NCI-H146 (cell line): Measurements from ENCODE around the gene ASB4.

ENCODE experiments used
- DNase-seq: peaks from one replicate; lab custom pipeline; 2025; lab: John Stamatoyannopoulos, UW

The ASB4 gene

GRCh38 chr7:95526128-95526738 is 40.5 kb downstream of the ASB4 start:
- no peak for DNase-seq

DNA sequence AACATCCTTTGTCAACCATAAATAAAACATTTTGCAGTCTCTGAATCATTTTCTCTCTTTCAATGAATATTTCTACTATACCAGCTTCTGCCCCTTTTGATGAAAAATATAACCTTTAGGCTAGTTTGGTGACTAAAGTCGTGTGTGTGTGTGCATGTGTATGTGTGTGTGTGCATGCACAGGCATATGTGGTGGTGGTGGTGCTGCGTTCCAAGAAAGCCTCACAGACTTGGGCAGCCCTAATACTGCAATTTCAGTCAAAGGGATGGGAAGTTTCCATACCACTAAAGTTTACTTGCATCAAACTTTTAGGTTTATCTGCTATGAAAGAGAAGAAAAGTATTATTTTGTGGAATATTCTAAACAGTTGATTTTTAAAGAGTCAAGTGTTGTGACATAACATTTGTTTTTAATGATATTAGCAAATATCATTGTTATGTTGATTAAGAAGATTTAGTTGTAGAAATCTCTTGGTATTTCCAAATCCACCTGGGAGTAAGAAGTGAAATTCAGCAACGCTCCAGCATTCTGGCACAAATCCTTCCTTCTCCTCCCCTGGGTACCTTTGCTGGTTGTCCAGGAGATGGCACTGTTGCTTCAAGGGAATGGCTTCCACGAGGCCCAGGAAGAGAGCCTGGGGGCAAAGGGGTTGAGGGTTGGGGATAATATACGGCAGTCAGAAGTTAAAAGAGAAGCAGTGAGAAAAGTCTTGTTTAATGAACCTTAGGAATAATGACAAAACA is 41.5 kb downstream of the ASB4 start:
- peak; percentile 73 for DNase-seq

DNA sequence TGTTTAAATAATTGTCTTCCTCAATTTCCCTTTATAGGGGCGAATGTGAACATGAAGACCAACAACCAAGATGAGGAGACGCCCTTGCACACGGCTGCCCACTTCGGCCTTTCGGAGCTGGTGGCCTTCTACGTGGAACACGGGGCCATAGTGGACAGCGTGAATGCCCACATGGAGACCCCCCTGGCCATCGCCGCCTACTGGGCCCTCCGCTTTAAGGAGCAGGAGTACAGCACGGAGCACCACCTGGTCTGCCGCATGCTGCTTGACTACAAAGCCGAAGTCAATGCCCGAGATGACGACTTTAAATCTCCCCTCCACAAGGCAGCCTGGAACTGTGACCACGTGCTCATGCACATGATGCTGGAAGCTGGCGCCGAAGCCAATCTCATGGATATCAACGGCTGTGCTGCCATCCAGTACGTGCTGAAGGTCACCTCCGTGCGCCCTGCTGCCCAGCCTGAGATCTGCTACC is 42.1 kb downstream of the ASB4 start:
- no peak for DNase-seq

DNA sequence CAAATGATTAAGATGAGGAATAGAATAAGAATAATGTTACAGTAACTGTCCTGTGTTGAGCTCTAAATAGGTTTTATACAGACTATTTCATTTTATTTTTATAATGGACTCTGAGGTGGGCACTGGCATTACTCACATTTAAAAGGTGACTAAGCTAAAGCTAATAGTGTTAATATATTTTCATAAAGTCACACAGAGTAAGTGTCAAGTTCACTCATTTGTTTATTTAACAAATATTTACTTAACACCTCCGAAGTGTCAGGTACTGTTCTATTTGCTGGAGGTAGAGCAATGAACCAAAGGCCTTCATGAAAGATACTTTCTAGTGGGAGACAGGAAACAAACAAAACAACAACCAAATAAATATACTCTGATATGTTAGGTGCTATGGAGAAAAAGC is 44.0 kb downstream of the ASB4 start:
- peak; percentile 16 for DNase-seq

- no peak for DNase-seq
Measured at GRCh38 chr7:95530881-95531280, 45.1 kb downstream of the ASB4 start.

DNA sequence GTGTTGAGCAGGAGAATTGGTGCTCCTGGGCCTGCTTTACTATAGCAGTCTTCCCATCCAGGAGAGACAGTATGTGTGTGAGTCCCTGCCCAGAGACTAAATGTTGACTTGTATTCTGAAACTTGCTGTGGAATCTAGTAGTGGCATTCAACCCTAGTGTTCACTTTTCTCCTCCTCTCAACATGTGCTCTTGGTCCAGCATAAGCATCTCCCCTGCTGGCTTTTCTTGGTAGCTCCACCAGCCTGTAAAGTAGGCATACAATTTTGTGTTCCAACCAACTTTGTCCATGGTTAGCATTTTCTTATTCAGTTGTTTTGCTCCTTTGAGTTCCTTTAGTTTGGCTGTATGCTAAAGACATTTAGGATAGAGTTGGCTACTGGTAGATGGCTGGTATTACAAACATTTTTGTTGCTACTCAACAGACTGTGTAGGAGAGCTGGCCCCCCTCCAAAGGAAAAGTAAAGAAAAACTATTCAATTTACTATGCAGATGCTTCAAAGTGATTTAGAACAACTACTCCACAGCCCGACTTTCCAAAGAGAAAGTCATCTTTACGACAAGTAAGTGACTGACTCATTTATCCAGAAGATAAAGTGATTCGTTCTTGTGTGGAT is 46.0 kb downstream of the ASB4 start:
- DNase-seq, result no peak

GRCh38 chr7:95534796-95535195 is 49.1 kb downstream of the ASB4 start:
- no peak for DNase-seq

- DNase-seq, result no peak
Measured at GRCh38 chr7:95535662-95536061, 49.9 kb downstream of the ASB4 start.

DNA sequence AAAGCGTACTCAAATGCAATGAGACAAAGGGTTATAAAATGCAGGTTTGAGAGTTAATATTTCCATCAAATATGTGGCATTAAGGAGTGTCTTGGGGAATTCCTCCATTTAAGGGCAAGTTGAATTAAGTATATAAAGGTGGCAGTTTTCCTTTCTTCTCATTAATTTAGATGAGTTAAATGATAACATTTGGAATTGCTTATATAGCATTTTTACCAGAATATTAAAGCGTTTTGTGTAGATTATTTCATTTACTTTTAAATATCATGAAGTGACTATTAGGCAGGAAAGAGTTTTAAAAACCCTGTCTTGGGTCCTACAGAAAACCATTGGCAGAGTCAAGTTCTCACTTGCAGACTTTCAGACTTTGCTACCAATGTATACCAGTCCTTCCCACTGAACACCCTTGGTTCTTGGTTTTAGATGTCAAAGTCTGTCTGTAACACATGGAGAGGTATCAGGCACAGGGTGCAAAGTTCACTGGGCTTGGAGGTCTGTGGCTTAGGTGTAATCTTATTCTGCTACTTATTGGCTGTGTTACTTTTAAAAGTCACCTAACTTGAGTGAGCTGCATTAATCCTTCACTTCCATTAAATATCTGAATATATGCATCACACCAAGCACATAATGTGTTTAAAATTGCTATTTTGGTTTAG is 51.0 kb downstream of the ASB4 start:
- DNase-seq, result no peak

GRCh38 chr7:95537468-95537867 is 51.7 kb downstream of the ASB4 start:
- DNase-seq, result no peak

- no peak for DNase-seq
Measured at GRCh38 chr7:95539426-95539825, 53.7 kb downstream of the ASB4 start.

- no peak for DNase-seq
Measured at GRCh38 chr7:95540366-95540765, 54.6 kb downstream of the ASB4 start.

- no peak for DNase-seq
Measured at GRCh38 chr7:95543312-95543711, 57.6 kb downstream of the ASB4 start.

DNA sequence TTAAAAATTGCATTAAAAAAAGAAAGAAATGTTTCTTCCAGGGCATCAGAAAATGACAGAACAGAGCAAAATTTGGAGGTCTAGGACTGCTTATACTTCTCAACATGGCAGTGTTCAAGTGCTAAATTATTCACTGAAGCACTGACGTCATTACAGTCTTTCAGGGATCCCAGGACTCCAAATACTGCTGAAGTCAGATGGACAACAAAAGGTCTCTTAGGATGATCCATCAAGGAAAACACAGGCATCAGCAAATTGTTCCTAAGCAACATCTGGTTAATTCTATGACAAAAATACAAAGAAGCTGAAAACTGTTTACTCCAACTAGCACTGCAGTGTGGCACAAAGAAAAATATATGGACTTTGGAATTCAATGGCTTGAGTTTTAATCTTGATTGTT is 58.4 kb downstream of the ASB4 start:
- DNase-seq, result no peak

DNA sequence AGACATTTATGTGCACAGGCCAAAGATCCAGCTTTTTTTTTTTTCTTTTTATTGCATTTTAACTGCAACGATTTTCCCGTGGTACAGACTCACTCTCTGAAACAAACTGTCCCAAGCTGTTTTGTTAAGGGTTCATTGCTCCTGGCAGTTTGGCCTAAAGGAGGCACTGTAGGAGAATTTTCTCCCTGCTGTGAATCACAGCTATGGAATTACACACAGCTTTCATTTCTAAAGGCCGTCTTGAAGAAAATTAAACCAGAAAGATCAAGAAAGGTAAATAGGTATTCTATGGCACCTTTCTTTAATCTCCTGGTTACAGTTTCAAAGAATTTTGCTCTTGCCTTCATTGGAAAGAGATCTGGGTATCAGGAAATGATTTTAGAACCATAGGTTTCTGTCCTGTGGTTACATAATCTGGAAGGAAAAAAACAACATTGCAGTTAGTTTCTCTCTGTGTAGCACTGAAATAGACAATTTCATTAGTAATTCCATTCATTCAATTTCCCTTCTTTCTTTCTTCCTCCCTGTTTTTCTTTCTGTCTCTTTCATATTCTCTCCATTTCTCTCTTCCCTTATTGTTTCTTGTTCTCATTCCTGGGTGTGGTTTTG is 59.4 kb downstream of the ASB4 start:
- DNase-seq, result peak; percentile 33

DNA sequence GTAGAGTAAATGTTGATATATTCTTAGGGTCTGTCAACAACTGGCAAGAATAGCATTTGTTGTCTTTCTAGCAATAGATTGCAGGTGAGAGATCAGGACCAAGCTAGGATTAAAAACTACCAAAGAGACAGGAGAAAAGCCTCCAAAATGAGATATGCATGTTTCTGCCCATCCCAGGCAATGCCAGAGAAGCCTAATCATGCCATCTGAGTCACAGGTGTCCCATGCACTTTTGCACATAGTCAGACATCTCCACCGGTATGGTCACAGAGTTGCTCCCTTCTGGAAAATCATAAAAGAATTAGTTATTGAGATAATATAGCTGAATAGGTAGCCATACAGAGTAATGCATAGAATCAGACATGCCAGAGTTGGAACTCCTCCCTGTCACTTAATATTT is 59.9 kb downstream of the ASB4 start:
- no peak for DNase-seq

DNA sequence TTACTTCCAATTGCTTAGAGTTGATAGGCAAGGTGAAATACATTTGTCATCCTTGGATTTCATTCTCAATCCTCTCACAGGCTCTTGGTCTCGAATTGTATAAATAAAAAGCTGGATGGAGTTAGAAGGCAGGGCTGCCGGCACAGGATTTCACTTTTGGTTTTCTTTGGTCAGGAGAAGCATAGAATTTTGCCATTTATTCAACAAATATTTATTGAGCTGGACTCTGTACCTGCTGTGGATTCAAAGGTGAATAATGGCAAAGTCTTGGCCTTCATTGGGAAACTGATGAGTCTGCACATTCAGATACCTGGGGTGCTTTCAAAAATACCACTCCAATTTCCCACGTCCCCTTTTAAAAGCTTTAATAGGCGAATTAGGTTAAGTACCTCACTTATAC is 60.9 kb downstream of the ASB4 start:
- DNase-seq, result no peak

- no peak for DNase-seq
Measured at GRCh38 chr7:95547361-95548348, 61.9 kb downstream of the ASB4 start.

DNA sequence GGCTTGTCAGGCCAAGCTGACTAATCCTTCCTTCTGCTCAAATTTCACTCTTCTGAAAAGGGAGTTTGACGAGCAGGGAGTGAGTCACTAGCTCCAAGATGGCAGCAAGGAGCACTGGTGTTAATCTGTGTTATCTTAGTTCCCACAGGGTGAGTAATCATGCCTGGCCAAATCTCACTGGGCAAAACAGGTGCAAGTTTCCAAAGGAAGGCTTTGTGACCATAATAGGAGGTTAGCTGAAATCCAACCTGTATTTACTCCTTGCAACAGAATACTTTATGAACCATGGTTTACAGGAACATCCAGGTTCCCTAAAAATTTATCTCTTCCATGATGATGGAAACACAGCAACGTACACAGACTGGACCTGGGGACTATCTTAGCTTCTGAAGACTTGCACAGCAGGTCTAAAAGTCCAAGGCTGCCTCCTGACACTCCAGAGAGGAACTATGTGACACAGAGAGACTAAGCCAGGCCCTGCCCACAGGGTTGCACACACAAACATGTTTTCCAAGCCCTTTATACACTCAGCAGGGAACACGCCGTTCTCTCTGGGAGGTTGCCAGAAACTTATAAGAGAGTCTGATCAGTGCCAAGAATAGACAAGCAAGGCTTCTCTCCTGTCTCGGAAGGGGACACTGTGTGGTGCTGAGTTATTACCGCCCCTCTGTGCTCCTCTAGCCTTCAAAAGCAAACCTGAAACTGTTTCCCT is 64.2 kb downstream of the ASB4 start:
- peak; percentile 66 for DNase-seq

DNA sequence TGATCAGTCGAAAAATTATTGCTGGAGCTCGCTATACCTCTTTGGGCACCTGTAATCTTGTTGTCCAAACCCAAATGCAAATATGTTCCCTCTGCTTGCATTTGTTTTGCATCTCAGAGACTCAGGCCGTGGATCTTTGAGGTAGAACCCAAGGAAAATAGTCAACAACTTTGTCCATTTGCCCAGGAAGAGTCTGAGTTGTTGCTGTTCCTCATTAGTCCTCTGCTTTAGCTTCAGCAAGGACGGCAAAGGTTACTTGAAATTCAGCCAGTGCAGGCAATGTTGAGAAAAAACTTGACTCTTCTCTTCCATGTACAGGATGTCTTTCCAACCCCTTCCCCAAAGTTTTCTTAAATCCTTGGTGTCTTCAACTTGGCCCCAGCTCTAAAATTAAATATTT is 64.8 kb downstream of the ASB4 start:
- DNase-seq, result no peak
